Ramos (cell line): ENCODE data around the gene BANF1.
"Not testable (repeated sequence)": the region's sequence is repeated elsewhere in the genome, so short reads cannot be mapped to it uniquely, and the experiment has no call there.

Experiments
- in situ Hi-C: fragments of 300-500 bp; cut with MboI; formaldehyde crosslinking; loops from one replicate; pipeline ENCODE4 v1.14.3; 2022; ENCODE audit warnings: low sequenced_read_pairs; ENCODE audit not compliant: unreplicated experiment

BANF1 gene

GRCh38 chr11:66008468-66009101 lies 6.3 kb downstream of the BANF1 start:
- in situ Hi-C loops = no loop called here

- in situ Hi-C loops = not testable (repeated sequence)
Observed at GRCh38 chr11:66010036-66010435, 7.7 kb downstream of the BANF1 start.

GRCh38 chr11:66011239-66011784 lies 9.0 kb downstream of the BANF1 start:
- in situ Hi-C loops = no loop called here

- in situ Hi-C loops = no loop called here
Observed at GRCh38 chr11:66011785-66012303, 9.5 kb downstream of the BANF1 start, which contains the start of gene CST6. CST6 (plus strand) TSS chr11:66012008; CDS start chr11:66012045, 37 bp downstream.

- in situ Hi-C loops = no loop called here
Observed at GRCh38 chr11:66012371-66012945, 10.2 kb downstream of the BANF1 start.

GRCh38 chr11:66012946-66013761 lies 10.9 kb downstream of the BANF1 start:
- in situ Hi-C loops = no loop called here

- in situ Hi-C loops = no loop called here
Observed at GRCh38 chr11:66013762-66014100, 11.4 kb downstream of the BANF1 start.

- in situ Hi-C loops = no loop called here
Observed at GRCh38 chr11:66014804-66015453, 12.6 kb downstream of the BANF1 start.

- in situ Hi-C loops = no loop called here
Observed at GRCh38 chr11:66015454-66015881, 13.2 kb downstream of the BANF1 start.

- in situ Hi-C loops = no loop called here
Observed at GRCh38 chr11:66015936-66016792, 13.9 kb downstream of the BANF1 start.

GRCh38 chr11:66016793-66017177 lies 14.5 kb downstream of the BANF1 start:
- in situ Hi-C loops = no loop called here

- in situ Hi-C loops = no loop called here
Observed at GRCh38 chr11:66017321-66017720, 15.0 kb downstream of the BANF1 start.

GRCh38 chr11:66020212-66020611 lies 17.9 kb downstream of the BANF1 start:
- in situ Hi-C loops = no loop called here

GRCh38 chr11:66020618-66021357 lies 18.5 kb downstream of the BANF1 start:
- in situ Hi-C loops = no loop called here

GRCh38 chr11:66022401-66023185 lies 20.3 kb downstream of the BANF1 start:
- in situ Hi-C loops = no loop called here

GRCh38 chr11:66023186-66023440 lies 20.8 kb downstream of the BANF1 start:
- in situ Hi-C loops = not testable (repeated sequence)

- in situ Hi-C loops = no loop called here
Observed at GRCh38 chr11:66026017-66026529, 23.8 kb downstream of the BANF1 start, which contains the start of gene CATSPER1. CATSPER1 (minus strand) TSS chr11:66026479; CDS start chr11:66026379, 100 bp downstream.
